Sigmoid colon (tissue), 4 donors: Measurements from ENCODE around the gene NRSN2.

Experiments used
- POLR2A ChIP-seq, 2 donors: fragments of 450-650 bp; IDR thresholded peaks; one replicate each; pipeline ENCODE4 v1.6.1; 2016; ENCODE audit warnings: antibody characterized with exemption in 2 of 2, mild to moderate bottlenecking in 2 of 2, moderate library complexity in 2 of 2
- POLR2AphosphoS5 ChIP-seq, 4 donors: sonication (generic); formaldehyde crosslinking; IDR thresholded peaks; one replicate each; pipeline ENCODE4 v1.6.1; 2017; ENCODE audit warnings: antibody characterized with exemption in 4 of 4
- TF ChIP-seq, protein P1 (sequence below), 4 experiments: fragments of 450-650 bp in 3 of 4; fragments of 200-600 bp in 1 of 4; IDR thresholded peaks; one replicate each; pipeline ENCODE4 v1.5.1; 2016 to 2019; ENCODE audit warnings: antibody characterized with exemption in 4 of 4, mild to moderate bottlenecking in 3 of 4, moderate library complexity in 2 of 4

DNA sequence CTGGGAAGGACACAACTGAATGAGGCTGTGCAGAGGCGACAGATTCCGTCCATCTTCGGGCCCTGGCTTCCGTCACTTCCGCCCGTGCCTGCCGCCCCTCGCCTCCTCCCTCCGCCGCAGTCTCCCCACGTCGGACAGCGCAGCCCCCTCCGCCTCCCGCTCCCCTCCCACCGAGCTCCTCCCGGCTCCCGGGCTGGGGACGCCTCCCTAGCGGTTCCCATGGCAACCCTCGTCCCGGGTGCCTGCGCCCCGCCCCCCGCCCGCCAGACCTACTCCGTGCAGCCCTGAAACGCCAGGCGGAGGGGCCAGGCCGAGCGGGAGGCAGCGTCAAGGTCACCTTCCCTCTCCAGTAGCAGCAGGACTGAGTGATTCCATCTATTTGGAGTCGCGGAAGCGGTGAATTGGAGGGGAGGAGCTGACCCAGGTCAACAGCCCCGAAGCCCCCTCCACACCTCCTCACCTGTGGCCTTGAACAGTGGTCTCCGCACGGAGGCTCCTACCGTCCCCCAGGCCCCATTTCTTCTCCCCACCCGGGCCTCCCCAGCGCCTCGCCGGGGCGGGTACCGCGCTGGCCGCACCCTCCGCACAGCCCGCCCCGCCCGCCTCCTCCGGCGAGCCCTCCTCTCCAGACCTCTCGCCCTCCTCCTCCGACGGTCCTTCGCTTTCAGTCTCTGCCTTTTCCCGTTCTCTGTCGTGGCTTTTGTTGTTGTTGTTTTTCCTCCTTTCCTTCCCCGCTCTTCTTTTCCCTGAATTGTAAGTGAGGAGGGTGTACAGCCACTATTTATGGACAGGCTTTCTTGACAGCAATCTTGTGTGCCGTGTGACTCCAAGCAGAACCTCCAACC, 951 bp downstream of the NRSN2 start:
- TF ChIP-seq POLR2A (IDR thresholded peaks at IDR 0.05) (peak; percentile 48), POLR2AphosphoS5 (IDR thresholded peaks at IDR 0.05) (peak; percentile 81 to 92 (median 84))
- TF ChIP-seq, protein P1, sequence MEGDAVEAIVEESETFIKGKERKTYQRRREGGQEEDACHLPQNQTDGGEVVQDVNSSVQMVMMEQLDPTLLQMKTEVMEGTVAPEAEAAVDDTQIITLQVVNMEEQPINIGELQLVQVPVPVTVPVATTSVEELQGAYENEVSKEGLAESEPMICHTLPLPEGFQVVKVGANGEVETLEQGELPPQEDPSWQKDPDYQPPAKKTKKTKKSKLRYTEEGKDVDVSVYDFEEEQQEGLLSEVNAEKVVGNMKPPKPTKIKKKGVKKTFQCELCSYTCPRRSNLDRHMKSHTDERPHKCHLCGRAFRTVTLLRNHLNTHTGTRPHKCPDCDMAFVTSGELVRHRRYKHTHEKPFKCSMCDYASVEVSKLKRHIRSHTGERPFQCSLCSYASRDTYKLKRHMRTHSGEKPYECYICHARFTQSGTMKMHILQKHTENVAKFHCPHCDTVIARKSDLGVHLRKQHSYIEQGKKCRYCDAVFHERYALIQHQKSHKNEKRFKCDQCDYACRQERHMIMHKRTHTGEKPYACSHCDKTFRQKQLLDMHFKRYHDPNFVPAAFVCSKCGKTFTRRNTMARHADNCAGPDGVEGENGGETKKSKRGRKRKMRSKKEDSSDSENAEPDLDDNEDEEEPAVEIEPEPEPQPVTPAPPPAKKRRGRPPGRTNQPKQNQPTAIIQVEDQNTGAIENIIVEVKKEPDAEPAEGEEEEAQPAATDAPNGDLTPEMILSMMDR (IDR thresholded peaks at IDR 0.05) = no peak
